ENCODE measurements around the gene RAD18. TPM values are rescaled to one million over a fixed set of nuclear protein-coding genes. Genes with fewer than 3 reads are reported as not detected.
A peak's percentile ranks its signal among the peaks of the same experiment; 100 is the strongest.

The RAD18 gene
- polyA plus RNA-seq, 3 donors: 1.9 to 6.9 (median 5.1) TPM

DNA sequence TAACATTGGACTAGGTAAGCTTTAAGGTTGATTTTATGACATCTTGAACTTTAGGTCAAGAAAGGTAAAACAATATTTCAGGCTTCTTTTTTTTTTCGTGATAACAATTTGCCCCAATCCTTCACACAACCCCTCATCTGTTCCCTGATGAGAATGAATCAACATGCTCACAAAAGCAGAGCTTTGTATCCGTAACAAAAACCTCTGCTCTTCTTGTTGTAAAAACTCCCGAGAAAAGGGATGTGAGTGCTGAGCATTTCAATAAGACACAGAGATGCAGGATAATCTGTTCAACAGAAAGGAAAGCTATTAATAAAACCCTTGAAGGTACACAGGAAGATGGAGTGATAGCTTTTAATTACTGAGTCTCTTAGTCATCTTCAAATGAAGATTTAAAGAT, 94.3 kb downstream of the RAD18 start:
- Histone ChIP-seq H3K27me3 (ENCODE audit: control insufficient read depth in 2 of 2, insufficient read depth in 2 of 2, low read length in 2 of 2) (no peaks in the 10 kb centered on the region), H3K4me3 (replicated peaks in 1 of 3; ENCODE audit: low read depth in 2 of 3, low read length in 3 of 3) (no peak overlapping the region), H3K9ac (ENCODE audit: insufficient read depth, low read length, poor library complexity, severe bottlenecking) (no peak overlapping the region), H3K4me1 (ENCODE audit: control insufficient read depth in 1 of 2, insufficient read depth in 2 of 2, low read length in 2 of 2) (peaks cover 5 to 10% of the 10 kb centered on the region in 2 donors), H2AFZ (ENCODE audit: insufficient read depth, low read depth, low read length, poor library complexity, severe bottlenecking) (no peak overlapping the region), H3K79me2 (ENCODE audit: insufficient read depth, low read length) (no peaks in the 10 kb centered on the region), H3K9me3 (replicated peaks in 1 of 2; ENCODE audit: control insufficient read depth in 1 of 2, insufficient read depth in 1 of 2, low read length in 2 of 2) (no peaks in the 10 kb centered on the region), H3K36me3 (replicated peaks in 1 of 2; ENCODE audit: control insufficient read depth in 1 of 2, insufficient read depth in 2 of 2, low read length in 2 of 2) (no peaks in the 10 kb centered on the region), H3K27ac (ENCODE audit: low read depth in 1 of 2, low read length in 2 of 2) (no peak overlapping the region), H3K4me2 (replicated peaks; ENCODE audit: extremely low read depth, low read length, poor library complexity, severe bottlenecking) (no peak overlapping the region), H4K20me1 (ENCODE audit: insufficient read depth, low read length) (no peaks in the 10 kb centered on the region)
- H3K9me3 Mint-ChIP-seq: peaks cover 0 to 2% (median 0%) of the 10 kb centered on the region in 7 donors
- DNase-seq: no peak
- 100% methylated on average over 2 of the region's 3 CpGs for WGBS (ENCODE audit: insufficient coverage)
- intact Hi-C loops (cut with micrococcal nuclease): no loop called here
- H3K4me1 Mint-ChIP-seq: peaks cover 10% of the 10 kb centered on the region
- H3K27ac Mint-ChIP-seq: no peak overlapping the region
- peaks cover 0 to 4% (median 3%) of the 10 kb centered on the region in 3 donors for H3K27me3 Mint-ChIP-seq (ENCODE audit: low read depth in 3 of 3)
- no peak overlapping the region for H3K4me3 Mint-ChIP-seq
- peaks cover 2 to 3% of the 10 kb centered on the region in 2 donors for H3K36me3 Mint-ChIP-seq
- TF ChIP-seq, protein P1, sequence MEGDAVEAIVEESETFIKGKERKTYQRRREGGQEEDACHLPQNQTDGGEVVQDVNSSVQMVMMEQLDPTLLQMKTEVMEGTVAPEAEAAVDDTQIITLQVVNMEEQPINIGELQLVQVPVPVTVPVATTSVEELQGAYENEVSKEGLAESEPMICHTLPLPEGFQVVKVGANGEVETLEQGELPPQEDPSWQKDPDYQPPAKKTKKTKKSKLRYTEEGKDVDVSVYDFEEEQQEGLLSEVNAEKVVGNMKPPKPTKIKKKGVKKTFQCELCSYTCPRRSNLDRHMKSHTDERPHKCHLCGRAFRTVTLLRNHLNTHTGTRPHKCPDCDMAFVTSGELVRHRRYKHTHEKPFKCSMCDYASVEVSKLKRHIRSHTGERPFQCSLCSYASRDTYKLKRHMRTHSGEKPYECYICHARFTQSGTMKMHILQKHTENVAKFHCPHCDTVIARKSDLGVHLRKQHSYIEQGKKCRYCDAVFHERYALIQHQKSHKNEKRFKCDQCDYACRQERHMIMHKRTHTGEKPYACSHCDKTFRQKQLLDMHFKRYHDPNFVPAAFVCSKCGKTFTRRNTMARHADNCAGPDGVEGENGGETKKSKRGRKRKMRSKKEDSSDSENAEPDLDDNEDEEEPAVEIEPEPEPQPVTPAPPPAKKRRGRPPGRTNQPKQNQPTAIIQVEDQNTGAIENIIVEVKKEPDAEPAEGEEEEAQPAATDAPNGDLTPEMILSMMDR (IDR thresholded peaks at IDR 0.05): no peak

DNA sequence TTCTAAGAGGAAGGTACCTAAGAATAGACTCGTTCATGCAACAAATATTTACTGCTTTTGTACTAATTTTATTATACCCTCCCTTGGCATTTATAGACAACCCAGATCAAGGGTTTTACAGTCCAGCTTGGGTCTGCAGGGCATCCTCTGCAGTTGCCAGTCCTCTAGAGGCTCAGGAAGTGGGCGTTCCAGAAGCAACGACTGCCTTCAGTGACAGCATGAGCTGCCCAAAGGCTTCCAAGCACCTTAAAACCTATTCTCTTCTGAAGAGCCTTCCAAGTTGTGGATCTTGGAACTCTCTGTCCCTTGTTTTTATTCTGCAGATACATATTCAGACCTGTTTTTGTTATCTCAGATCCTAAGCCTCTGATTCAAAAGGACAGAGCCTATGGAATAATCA, 95.6 kb downstream of the RAD18 start:
- peaks cover 0 to 4% (median 3%) of the 10 kb centered on the region in 3 donors for H3K27me3 Mint-ChIP-seq (ENCODE audit: low read depth in 3 of 3)
- no peak overlapping the region for H3K4me2 ChIP-seq (replicated peaks; ENCODE audit: extremely low read depth, low read length, poor library complexity, severe bottlenecking)
- H3K4me1 ChIP-seq (ENCODE audit: control insufficient read depth in 1 of 2, insufficient read depth in 2 of 2, low read length in 2 of 2): peaks cover 6 to 12% of the 10 kb centered on the region in 2 donors
- no peaks in the 10 kb centered on the region for H3K79me2 ChIP-seq (ENCODE audit: insufficient read depth, low read length)
- H3K27ac Mint-ChIP-seq: peak overlapping the region in 1 of 7 donors; percentile 72
- no peak for DNase-seq
- peaks cover 2 to 8% of the 10 kb centered on the region in 2 donors for H3K36me3 Mint-ChIP-seq
- H3K27me3 ChIP-seq (ENCODE audit: control insufficient read depth in 2 of 2, insufficient read depth in 2 of 2, low read length in 2 of 2): no peaks in the 10 kb centered on the region
- no peaks in the 10 kb centered on the region for H4K20me1 ChIP-seq (ENCODE audit: insufficient read depth, low read length)
- peaks cover 10% of the 10 kb centered on the region for H3K4me1 Mint-ChIP-seq
- 20% methylated on average over 1 of the region's 3 CpGs for WGBS (ENCODE audit: insufficient coverage)
- no peak overlapping the region for H3K27ac ChIP-seq (ENCODE audit: low read depth in 1 of 2, low read length in 2 of 2)
- no peak overlapping the region for H3K4me3 ChIP-seq (replicated peaks in 1 of 3; ENCODE audit: low read depth in 2 of 3, low read length in 3 of 3)
- H3K4me3 Mint-ChIP-seq: no peak overlapping the region
- intact Hi-C loops (cut with micrococcal nuclease): no loop called here
- no peaks in the 10 kb centered on the region for H3K9me3 ChIP-seq (replicated peaks in 1 of 2; ENCODE audit: control insufficient read depth in 1 of 2, insufficient read depth in 1 of 2, low read length in 2 of 2)
- H3K9me3 Mint-ChIP-seq: peaks cover 0 to 2% (median 0%) of the 10 kb centered on the region in 7 donors
- H3K9ac ChIP-seq (ENCODE audit: insufficient read depth, low read length, poor library complexity, severe bottlenecking): no peak overlapping the region
- TF ChIP-seq, protein P1 (IDR thresholded peaks at IDR 0.05): no peak
- no peak overlapping the region for H2AFZ ChIP-seq (ENCODE audit: insufficient read depth, low read depth, low read length, poor library complexity, severe bottlenecking)
- no peaks in the 10 kb centered on the region for H3K36me3 ChIP-seq (replicated peaks in 1 of 2; ENCODE audit: control insufficient read depth in 1 of 2, insufficient read depth in 2 of 2, low read length in 2 of 2)

Data from CD14-positive monocyte (primary cell).